GM23338 (cell line): Measurements from ENCODE around the gene WBP2NL. TPM values are rescaled to one million over a fixed set of nuclear protein-coding genes. Genes with fewer than 3 reads are reported as not detected.

Source experiments
- ATAC-seq: fragments of 200-7000 bp; cut with Tn5 transposase; 3 replicates; pipeline ENCODE4 v1.9.1; 2020
- DNase-seq: peaks from one replicate; pipeline ENCODE4 v3.0.0-alpha.2; 2015; ENCODE audit warnings: low spot score
- H2AFZ ChIP-seq: fragments of 200-600 bp; sonication (generic); 2 replicates; pipeline ENCODE4 v1.8.0; 2016; ENCODE audit warnings: antibody characterized with exemption, mild to moderate bottlenecking, moderate library complexity
- H3F3A ChIP-seq: fragments of 200-600 bp; sonication (generic); replicated peaks from 2 replicates; pipeline ENCODE4 v1.8.0; 2017; ENCODE audit warnings: antibody characterized with exemption, mixed run types, low read depth
- H3K27ac ChIP-seq: fragments of 200-600 bp; sonication (generic); 2 replicates; pipeline ENCODE4 v1.6.1; 2016; ENCODE audit warnings: low read depth
- H3K27me3 ChIP-seq: fragments of 200-600 bp; sonication (generic); 2 replicates; pipeline ENCODE4 v1.8.0; 2016; ENCODE audit warnings: mild to moderate bottlenecking, mixed run types, moderate library complexity; ENCODE audit not compliant: insufficient read depth
- H3K36me3 ChIP-seq: fragments of 200-600 bp; sonication (generic); 2 replicates; pipeline ENCODE4 v1.8.0; 2016; ENCODE audit warnings: mild to moderate bottlenecking; ENCODE audit not compliant: insufficient read depth
- H3K4me1 ChIP-seq: fragments of 200-600 bp; sonication (generic); 2 replicates; pipeline ENCODE4 v1.8.0; 2016; ENCODE audit warnings: mild to moderate bottlenecking, moderate library complexity; ENCODE audit not compliant: insufficient read depth
- H3K4me2 ChIP-seq: fragments of 200-600 bp; sonication (generic); 2 replicates; pipeline ENCODE4 v1.7.1; 2017; ENCODE audit warnings: mixed run types
- H3K4me3 ChIP-seq: fragments of 200-600 bp; sonication (generic); 2 replicates; pipeline ENCODE4 v1.6.1; 2016; ENCODE audit warnings: mixed run types
- H3K79me2 ChIP-seq: fragments of 200-600 bp; sonication (generic); replicated peaks from 2 replicates; pipeline ENCODE4 v1.8.0; 2017; ENCODE audit warnings: mild to moderate bottlenecking; ENCODE audit not compliant: insufficient read depth
- H3K9me2 ChIP-seq: fragments of 200-600 bp; sonication (generic); 2 replicates; pipeline ENCODE4 v1.8.0; 2017; ENCODE audit not compliant: insufficient read depth
- H4K20me1 ChIP-seq: fragments of 200-600 bp; sonication (generic); replicated peaks from 2 replicates; pipeline ENCODE4 v1.8.0; 2017; ENCODE audit warnings: mild to moderate bottlenecking; ENCODE audit not compliant: insufficient read depth
- H3K27ac Mint-ChIP-seq: 2 replicates; pipeline ENCODE4 v1.8.0; 2020; ENCODE audit warnings: inconsistent platforms, mild to moderate bottlenecking, moderate library complexity, mixed read lengths
- H3K27me3 Mint-ChIP-seq: 3 replicates; pipeline ENCODE4 v1.8.0; 2022; ENCODE audit warnings: low read depth, mild to moderate bottlenecking, moderate library complexity, mixed read lengths, inconsistent platforms; ENCODE audit not compliant: insufficient read depth, poor library complexity
- H3K36me3 Mint-ChIP-seq: 3 replicates; pipeline ENCODE4 v1.8.0; 2021; ENCODE audit warnings: low read depth, mild to moderate bottlenecking, inconsistent platforms, moderate library complexity, mixed read lengths
- H3K4me1 Mint-ChIP-seq: 3 replicates; pipeline ENCODE4 v1.8.0; 2020; ENCODE audit warnings: mild to moderate bottlenecking, inconsistent platforms, mixed read lengths
- H3K4me3 Mint-ChIP-seq: 3 replicates; pipeline ENCODE4 v1.8.0; 2021; ENCODE audit warnings: moderate library complexity, mild to moderate bottlenecking, inconsistent platforms, mixed read lengths
- H3K9me3 Mint-ChIP-seq: 3 replicates; pipeline ENCODE4 v1.8.0; 2020; ENCODE audit warnings: moderate library complexity, mild to moderate bottlenecking, inconsistent platforms, mixed read lengths
- CREB1 ChIP-seq: fragments of 250-450 bp; sonication (Bioruptor Pico); IDR thresholded peaks from 2 replicates; pipeline ENCODE4 v1.5.0; 2020; ENCODE audit warnings: low read depth, mild to moderate bottlenecking, moderate library complexity
- ETS1 ChIP-seq: IDR thresholded peaks from 2 replicates; pipeline ENCODE4 v1.6.1; 2016; ENCODE audit warnings: antibody characterized with exemption
- EZH2phosphoT487 ChIP-seq: fragments of 200-600 bp; sonication (generic); IDR thresholded peaks from one replicate; pipeline ENCODE4 v1.8.1; 2018; ENCODE audit warnings: antibody characterized with exemption; ENCODE audit not compliant: unreplicated experiment
- NANOG ChIP-seq: IDR thresholded peaks from 2 replicates; pipeline ENCODE4 v1.6.1; 2016; ENCODE audit warnings: antibody characterized with exemption, borderline replicate concordance
- POLR2AphosphoS5 ChIP-seq: IDR thresholded peaks from 2 replicates; pipeline ENCODE4 v1.6.1; 2016; ENCODE audit warnings: antibody characterized with exemption, low read depth
- REST ChIP-seq: IDR thresholded peaks from one replicate; pipeline ENCODE4 v1.6.1; 2018; ENCODE audit warnings: antibody characterized with exemption; ENCODE audit not compliant: unreplicated experiment
- ZNF114 ChIP-seq: fragments of 250-450 bp; sonication (Bioruptor Pico); IDR thresholded peaks from 2 replicates; pipeline ENCODE4 v1.5.0; 2020; ENCODE audit warnings: mild to moderate bottlenecking, moderate library complexity
- ZNF331 ChIP-seq: fragments of 250-450 bp; sonication (Bioruptor Pico); IDR thresholded peaks from 2 replicates; pipeline ENCODE4 v1.5.0; 2020; ENCODE audit warnings: low read depth, mild to moderate bottlenecking, moderate library complexity
- polyA plus RNA-seq: library from polyadenylated mRNA; unstranded; fragments of >200 nt; fragmentation: Nextera tagmentation; extraction: Ambion mirVana; gene quantifications from 2 replicates; pipeline ENCODE4 v1.2.1, GENCODE V29; 2016
- total RNA-seq: library from RNA; depleted of rRNA; stranded (reverse); fragments of >200 nt; shearing (Covaris generic); gene quantifications from 2 replicates; pipeline ENCODE4 v1.2.3, GENCODE V29; 2014

The WBP2NL gene
- total and polyA plus RNA-seq, 2 experiments from 2014 or later, result 0.14 TPM; not detected in 1

DNA sequence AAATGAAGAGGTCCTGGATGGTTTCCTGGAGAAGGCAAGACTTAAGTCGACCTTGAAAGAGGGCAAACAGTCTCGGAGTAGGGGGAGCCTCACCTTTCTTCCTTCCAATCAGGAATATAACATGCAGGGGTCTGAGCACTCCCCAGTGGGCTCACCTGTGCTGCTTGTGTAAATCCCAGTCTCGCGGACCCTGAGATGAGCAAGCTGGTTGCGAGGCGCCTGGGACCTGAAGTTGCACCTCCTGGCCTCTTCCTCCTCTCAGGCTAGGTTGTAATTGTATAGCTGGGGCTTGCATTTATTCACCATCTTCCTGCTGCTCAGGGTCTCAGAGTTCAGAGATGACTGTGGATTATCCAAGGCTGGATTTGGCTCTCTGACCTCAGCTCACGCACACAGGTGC is 7.5 kb upstream of the WBP2NL start (continued):
- no peak for TF ChIP-seq EZH2phosphoT487
- TF ChIP-seq REST, result no peak
- no peak for TF ChIP-seq CREB1 (CRISPR knock-in tag)
- no peak for TF ChIP-seq ZNF331 (CRISPR knock-in tag)

DNA sequence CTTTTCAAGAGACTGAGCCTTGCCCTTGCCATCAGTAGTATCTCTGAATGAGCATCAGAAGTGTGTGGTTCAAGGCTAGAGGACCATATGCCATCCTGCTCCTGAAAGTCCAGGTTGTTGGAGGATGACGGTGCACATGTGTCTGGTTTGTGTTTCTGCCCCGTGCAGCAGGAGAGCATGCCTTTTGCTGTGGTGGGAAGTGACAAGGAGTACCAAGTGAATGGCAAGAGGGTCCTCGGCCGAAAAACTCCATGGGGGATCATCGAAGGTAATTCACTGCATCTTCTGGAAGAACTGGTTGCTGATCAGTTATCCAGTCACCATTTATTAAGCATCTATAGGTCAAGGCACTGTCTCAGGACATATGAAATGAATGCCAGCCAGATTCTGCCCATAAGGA is 6.1 kb upstream of the WBP2NL start:
- Histone ChIP-seq H2AFZ (no peak overlapping the region), H4K20me1 (no peaks in the 10 kb centered on the region; the same call in 1 of the 2 replicates), H3K4me1 (no peaks in the 10 kb centered on the region), H3K79me2 (no peaks in the 10 kb centered on the region), H3K4me3 (no peak overlapping the region), H3F3A (no peaks in the 10 kb centered on the region), H3K27ac (no peak overlapping the region), H3K9me2 (no peaks in the 10 kb centered on the region), H3K4me2 (no peak overlapping the region), H3K27me3 (no peaks in the 10 kb centered on the region), H3K36me3 (no peaks in the 10 kb centered on the region)
- DNase-seq, result no peak
- H3K36me3 Mint-ChIP-seq, result peaks cover 23% of the 10 kb centered on the region
- H3K27me3 Mint-ChIP-seq, result peaks cover 1% of the 10 kb centered on the region
- ATAC-seq, result no peak
- H3K9me3 Mint-ChIP-seq, result no peaks in the 10 kb centered on the region
- TF ChIP-seq ZNF331 (CRISPR knock-in tag) (no peak), REST (no peak), ZNF114 (CRISPR knock-in tag) (no peak), POLR2AphosphoS5 (no peak), ETS1 (no peak), NANOG (no peak), CREB1 (CRISPR knock-in tag) (no peak)
- peaks cover 2% of the 10 kb centered on the region; the same call in 2 of the 3 replicates for H3K4me1 Mint-ChIP-seq
- H3K27ac Mint-ChIP-seq, result no peak overlapping the region
- H3K4me3 Mint-ChIP-seq, result no peak overlapping the region
